ENCODE data around the gene GABRG3.
"Not testable (repeated sequence)": the region's sequence is repeated elsewhere in the genome, so short reads cannot be mapped to it uniquely, and the experiment has no call there.

Gene GABRG3

DNA sequence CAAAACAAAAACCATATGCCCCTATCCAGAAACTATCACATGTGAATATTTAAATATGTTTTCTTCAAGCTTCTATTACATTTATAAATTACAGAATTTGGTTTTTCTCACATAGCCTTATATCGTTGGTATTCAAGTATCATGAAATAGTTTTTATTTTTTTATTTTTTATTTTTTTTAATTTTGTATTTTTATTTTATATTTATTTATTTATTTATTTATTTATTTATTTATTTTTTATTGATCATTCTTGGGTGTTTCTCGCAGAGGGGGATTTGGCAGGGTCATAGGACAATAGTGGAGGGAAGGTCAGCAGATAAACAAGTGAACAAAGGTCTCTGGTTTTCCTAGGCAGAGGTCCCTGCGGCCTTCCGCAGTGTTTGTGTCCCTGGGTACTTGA is 32.0 kb downstream of the GABRG3 start:
- not testable (repeated sequence) for DNase-seq

DNA sequence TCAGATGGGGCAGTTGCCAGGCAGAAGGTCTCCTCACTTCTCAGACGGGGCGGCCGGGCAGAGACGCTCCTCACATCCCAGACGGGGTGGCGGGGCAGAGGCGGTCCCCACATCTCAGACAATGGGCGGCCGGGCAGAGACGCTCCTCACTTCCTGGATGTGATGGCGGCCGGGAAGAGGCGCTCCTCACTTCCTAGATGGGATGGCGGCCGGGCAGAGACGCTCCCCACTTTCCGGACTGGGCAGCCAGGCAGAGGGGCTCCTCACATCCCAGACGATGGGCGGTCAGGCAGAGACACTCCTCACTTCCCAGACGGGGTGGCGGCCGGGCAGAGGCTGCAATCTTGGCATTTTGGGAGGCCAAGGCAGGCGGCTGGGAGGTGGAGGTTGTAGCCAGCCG is 33.2 kb downstream of the GABRG3 start:
- not testable (repeated sequence) for DNase-seq

DNA sequence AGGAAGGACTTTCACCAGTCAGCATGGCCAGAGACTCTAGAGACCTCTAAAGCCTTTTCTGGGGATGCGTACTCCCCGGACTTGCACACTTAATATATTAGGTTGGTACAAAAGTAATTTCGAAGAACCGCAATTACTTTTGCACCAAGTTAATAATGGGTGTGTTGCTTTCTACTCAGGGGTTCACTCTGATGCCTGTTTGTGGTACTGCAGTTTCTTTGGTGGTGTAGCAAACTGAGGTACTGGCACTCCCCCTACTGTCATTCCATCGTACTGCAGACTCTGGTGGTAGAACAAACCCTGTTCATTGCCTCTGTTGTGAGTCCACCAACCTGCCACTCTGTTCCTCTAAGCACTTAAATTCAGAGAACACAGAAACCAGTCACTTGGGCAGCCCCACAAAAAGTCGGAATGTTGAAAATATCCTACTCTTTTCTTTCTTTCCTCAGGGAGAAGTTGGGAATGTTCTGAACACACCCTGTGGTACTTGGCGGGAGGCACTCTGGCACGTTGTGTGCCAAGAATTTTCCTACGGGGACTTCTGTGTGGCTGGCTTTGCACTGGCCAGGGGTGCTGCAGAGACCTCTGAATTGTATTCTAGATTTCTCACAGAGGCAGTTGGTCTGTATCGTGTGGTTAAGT is 46.3 kb downstream of the GABRG3 start:
- peak; percentile 26 for DNase-seq

DNA sequence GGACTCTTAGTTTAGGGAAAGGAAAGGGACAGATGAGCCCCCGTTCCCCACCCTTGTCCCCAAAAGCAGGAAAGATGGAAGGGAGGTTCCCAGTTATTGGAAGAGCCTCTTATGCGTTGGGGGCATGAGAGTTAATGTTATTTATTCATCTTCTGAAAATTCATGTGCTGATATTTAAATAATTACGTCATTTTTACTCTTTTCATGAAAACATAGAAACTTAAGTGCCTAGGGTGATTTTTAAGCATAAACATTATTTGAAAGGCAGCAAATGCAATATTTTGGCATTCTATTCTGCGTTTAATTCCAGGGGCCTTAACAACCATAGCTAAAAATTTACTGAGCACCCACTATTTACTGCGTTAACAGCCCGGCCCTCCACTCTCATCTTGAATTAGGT is 48.7 kb downstream of the GABRG3 start:
- DNase-seq: no peak

DNA sequence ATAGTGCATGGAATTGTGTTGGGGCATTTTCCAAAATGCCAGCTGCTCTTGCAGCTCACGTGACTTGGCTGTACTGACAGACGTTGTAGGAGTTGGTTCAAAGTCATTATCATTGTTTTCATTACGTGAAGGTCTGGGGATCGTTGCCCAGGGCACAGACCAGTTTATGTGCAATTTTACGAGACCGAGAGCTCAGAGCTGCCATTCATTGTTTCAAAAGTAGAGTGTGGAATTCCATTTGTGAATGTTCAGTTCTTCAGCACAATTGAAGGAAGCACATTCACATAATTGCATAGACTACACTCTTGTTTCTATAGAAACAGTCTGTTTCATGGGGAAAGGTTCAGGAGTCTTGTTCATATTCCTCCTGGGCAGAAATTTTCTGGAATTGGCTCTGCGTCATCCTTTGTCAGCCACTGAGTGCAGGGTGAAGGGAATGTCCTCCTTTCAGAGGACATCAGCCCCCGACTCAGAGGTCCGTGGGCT is 54.5 kb downstream of the GABRG3 start:
- DNase-seq: no peak

DNA sequence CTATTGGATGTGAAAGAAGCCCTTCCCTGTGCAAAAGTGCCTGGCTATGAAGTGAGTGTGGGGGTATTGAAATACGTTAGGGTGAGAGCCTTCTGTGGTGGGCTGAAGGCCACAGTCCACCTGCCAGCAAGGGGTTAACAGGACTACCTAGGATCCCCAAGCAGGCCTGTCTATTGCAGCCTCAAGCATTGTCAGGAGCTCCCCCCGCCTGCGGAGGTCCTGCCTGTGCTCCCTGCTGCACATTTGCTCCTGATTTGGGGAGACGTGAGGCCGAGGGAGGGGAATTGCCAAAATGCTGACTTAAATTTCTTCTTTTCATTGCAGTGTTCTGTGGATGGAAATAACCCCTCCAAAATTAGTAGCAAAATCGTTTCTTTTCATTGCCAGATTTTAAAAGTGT is 56.2 kb downstream of the GABRG3 start:
- no peak for DNase-seq

DNA sequence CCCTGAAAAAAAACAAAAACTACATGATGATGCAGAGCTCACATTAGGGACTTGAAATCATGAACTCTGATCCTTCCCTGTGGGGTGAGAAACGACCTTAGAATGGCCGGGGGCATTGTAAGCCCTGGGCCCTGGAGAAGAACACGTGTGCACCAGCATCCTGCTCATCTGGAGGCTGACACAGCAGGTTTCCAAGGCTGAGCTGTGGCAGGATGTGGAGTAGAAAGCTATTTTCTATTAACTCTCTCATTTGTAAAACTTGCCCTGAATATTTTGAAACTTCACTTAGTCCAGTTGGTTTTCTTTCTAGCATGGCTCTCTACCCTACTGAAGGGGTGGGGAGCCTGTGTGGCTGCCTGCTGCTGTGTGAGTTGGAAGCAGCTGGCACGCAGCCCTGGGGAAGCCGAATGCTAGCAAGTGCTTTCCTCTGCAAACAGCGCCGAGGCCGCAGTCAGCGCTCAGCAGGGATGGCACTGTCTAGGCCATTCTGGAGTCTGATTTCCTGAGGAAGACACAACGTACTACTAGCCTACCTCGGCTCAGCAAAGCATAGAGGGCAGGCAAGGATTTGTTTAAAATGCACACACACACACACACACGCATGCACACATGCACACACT is 58.0 kb downstream of the GABRG3 start:
- no peak for DNase-seq

DNA sequence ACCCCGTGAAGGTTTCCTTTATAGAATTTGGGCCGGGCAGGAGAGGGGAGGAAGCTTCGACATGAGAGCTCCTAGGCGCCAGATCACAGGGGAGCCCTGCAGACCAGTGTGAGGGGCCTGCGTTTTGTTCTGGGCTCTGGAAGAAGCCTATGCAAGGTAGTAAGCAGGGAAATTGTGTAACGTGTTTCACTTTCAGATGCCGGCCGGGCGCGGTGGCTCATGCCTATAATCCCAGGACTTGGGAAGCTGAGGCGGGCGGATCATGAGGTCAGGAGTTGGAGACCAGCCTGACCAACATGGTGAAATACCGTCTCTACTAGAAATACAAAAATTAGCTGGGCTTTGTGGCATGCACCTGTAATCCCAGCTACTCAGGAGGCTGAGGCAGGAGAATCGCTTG is 65.2 kb downstream of the GABRG3 start:
- no peak for DNase-seq

DNA sequence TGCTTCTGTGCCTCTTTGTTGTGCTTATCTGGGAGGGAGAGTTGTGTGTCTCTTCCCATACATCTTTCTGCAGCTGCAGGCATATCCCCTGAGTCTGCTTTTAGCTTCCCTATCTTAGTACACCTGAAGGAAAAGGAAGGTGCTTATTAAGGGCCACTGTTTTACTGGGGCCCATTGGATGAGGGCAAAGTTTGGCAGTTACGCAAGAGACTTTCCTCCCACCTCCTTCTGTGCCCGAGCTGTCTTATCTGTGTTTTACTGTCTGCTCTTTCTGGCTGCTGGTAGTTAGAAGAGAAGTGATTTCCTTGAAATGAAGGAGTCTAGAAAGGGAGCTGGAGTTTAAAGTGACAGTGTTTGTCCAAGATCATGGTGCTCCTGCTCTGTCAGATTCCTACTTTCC is 66.5 kb downstream of the GABRG3 start:
- no peak for DNase-seq

DNA sequence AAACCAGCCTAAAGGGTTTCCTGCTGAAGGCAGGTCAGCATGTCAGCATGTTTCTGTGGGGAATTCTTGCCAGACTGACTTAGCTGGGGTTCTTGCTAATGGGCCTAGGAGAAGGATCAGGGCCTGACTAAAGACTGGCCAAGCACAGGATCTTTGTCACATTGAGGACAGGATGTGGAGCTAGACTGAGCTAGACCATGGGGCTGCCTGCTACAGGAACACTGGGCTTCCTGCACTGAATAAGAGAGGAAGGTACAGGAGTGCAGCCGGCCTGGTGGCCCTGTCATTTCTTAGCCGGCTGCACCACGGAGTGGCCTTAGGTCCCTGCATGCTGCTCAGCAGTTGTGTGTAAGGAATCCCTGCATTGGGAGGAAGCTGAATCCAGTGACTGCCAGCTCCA is 68.2 kb downstream of the GABRG3 start:
- DNase-seq: no peak

DNA sequence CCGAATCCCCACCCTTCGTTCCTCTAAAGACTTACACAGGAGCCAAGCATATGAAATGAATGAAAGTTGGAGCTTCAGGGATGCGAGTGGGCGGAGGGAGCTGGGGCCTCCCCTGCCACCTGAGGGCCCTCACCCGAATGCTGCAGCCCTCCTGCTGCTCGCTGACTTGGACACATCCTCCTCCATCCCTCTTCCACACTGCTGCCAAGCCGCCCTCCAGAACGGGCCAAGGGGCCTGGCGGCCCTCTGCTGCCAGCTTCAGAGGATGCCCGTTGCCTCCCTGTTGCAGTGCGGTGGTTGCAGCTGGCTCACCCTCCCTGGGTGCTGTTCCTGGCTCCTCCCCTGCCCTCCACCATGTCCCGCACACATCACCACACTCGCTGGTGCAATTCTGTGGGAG is 71.2 kb downstream of the GABRG3 start:
- DNase-seq: no peak

DNA sequence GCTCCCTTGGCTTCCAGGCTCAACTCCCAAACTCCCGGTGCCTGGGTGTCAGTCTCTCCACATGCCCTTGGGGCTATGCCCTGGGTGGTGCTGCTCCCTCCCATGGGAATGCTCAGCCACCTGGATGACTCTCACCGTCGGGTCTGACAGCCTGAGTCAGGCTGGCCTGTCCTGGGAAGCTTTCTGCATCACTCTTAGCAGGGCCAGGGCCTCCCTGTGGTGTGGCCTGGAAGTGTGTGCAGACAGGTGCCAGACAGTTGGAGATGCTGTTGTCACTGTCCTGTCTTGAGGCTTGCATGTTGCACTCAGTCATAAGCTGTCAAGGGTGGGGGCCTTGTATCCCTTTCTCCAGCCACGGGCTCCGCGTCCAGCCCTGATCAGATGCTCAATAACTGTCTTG is 71.7 kb downstream of the GABRG3 start:
- no peak for DNase-seq

DNA sequence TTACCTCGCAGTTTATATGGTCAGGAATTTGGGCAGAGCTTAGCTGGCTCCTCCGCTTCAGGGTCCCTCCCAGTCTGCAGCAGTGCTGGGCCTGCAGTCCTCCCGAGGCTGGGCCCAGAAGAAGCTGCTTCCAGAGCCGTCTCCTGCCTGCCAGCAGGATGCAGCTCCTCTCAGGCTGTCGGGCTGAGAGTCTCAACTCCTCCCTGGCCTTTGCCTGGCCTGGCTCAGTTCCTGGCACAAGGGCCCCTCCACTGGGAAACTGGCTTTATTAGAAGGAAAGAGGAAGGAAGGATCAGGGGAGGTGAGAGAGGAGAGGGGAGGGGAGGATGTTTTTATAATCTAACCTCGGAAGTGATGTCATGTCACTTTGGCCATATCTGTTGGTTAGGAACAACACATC is 72.8 kb downstream of the GABRG3 start:
- DNase-seq: no peak

DNA sequence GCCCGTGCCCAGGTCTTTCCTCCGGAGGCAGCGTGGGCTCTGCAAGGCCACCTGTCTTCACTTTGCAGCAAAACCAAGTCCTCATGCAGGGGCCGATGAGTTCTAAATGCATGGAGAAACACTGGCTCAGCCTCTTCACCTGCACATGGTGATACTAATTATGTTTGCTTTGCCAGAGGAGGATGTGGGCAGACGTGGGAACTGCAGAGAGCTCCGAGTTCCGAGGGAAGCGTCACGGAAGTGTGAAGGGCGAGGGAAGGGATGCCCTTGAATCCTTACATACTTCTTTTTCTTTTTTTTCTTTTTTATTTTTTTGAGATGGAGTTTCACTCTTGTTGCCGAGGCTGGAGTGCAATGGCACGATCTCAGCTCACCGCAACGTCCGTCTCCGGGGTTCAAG is 74.8 kb downstream of the GABRG3 start:
- DNase-seq: no peak

DNA sequence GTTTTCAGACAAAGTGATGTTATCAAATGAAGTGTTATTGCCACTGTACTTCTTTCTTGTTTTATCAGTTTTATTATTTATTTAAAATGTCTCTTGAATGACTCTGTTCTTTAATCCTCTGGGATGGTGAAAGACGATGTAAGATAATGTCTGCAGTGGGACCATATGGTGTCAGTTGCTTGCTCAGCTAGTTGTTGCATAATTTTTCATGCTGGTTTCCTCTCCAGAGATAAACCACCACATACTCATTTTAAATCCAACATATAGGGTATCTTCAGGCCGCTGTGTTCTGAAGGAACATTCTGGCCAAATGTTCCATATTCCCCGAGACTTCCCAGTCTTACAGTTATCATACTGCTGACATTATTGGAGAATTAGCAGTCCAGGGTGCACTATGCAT is 75.9 kb downstream of the GABRG3 start:
- no peak for DNase-seq

DNA sequence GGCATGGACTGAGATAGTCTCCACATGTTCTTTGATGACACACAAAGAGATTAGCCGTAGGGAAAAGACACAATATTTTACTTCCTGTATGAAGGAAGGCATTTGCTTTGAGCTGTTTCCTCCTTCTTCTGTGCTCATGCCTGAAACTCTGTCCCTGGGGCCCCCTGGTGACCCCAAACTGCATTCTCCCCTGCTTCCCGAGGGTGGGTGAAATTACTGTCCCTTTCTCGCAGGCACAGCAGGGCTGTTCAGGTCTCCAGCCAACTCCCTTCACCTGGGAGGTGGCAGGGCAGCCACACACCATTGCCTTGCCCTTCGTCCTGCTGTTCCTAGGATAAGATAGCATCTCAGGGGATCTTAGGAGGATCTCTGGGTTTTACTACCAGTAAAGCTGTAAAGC is 79.2 kb downstream of the GABRG3 start:
- no peak for DNase-seq

DNA sequence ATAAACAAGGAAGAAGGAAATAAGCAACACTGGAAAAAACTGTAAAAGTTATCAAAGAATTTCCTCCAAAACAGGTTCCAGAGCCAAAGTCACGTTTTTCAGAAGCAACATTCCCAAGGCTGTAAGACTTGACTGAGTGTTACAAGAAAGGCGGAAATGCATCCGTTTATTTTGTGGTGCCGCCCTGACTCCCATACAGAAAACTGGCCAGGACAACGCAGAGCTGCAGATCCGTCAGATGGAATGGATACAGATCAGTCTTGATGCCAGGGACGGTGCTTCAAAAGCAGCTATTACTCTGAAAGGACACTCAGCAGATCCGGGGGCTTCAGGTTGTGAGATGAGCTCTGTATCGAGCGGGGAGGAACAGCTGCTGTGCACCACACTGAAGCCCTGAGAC is 83.4 kb downstream of the GABRG3 start:
- DNase-seq: no peak

DNA sequence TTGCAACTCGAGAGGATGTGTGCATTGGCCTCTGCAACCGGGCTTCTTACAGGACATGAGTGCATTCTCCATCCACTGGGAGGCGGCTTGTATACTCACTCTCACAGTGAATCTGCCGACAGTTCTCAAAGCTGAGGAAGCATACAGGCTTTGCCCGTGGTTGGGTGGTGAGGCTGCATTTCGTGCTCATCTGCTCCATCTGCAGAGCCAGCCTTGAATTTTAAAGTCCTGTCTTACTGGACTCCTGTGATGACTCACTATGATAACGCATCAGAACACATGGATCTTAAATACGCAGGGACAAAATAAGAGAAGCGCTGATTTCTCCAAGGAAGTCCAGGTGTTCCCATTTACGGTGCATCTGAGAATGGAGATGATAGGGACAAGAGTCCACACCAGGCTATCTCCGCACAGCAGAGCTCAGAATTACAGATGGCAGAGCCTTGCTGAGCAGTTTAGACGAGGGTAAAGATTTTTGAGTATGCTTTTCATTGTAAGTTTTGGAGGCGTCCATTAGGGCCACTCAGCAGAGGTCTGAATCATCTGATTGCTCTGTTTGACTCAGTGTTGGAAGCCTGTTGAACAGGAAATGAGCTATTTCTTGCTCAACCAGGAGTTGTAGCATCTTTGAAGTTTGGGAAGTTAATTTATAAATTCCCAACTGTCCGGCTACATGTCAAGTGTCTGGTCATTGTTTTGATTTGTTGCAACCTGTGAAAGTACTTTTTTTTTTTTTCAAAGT is 87.1 kb downstream of the GABRG3 start:
- DNase-seq: no peak

DNA sequence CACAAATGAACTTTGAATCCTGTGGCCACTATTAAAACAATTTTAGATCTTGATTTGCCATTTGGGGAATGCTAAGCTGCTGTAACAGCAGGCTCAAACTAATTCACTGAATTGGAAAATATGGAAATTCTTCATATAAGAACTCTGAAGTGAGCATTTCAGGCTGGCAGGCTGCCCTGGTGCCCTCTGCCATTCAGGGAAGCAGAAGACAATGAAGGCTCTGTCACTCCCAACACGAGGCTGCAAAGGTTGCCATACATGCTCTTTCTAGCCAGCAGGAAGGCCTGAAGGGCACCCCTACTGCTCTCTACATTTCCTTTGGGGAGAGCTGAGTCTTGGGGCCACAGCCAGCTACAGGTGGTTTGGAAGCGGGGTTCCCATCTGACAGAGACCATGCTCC is 88.0 kb downstream of the GABRG3 start:
- no peak for DNase-seq

DNA sequence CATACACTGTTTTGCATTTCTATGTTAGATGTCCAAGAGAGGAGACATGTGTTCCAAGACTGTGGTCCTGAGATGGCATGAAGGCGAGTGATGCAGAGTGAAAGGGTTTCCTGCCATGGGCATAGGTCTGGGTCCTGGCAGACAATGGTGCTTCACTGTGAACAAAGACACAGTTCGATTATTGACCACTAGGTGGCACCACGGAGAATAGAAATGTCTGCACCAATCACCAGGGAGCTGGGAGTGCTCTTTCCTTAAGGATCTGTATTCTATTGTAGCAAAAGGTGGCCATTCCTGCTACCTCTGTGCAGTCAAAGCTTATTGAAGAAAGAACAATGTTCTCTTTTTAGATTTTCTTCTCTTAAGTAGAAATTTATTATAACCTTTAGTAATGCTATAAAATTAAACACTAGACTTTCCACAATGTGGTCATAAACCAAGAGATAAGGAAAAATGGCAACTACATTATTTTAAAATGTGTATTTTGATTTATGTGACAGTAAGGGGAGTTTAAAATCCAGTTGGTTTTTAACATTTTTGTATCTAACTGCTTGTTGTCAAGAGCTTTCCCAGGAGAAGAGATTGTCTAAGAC is 88.7 kb downstream of the GABRG3 start:
- no peak for DNase-seq

DNA sequence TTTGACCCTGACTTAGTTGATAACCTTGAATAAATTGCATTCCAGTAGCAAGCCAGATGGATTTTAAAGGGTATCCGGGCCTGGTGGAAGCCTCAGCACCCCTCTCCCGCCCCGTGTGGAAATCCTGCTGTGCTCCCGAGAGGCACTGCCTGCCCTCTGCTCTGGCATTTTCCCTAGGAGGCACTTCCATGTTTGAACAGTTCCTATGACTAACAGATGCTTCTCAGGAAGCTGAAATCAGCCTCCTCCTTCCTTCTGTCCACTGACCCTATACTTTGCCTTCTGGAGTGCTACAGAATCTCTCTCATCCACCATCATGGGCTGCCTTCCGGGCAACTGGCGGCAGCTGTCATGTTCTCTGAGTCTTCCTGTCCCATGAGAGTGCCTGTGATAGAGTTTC is 90.8 kb downstream of the GABRG3 start:
- no peak for DNase-seq

DNA sequence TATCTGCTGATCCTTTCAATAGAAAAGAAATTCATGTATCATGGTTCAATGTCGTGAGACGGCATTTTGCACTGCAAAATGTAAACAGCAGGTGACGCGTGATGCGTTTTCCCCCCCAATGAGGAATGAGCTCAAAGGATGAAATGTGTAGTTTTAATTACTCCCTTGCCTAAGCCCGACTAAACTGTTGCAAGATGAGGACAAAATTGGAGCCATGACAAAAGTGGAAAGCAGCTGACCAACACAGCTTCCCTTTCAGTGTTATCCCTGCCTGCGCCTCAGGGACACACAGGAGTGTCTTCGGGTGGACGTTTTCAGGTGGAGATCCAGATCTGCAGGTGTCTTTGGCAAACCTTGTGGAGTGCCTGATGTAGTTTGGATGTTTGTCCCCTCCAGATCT is 92.0 kb downstream of the GABRG3 start:
- no peak for DNase-seq

DNA sequence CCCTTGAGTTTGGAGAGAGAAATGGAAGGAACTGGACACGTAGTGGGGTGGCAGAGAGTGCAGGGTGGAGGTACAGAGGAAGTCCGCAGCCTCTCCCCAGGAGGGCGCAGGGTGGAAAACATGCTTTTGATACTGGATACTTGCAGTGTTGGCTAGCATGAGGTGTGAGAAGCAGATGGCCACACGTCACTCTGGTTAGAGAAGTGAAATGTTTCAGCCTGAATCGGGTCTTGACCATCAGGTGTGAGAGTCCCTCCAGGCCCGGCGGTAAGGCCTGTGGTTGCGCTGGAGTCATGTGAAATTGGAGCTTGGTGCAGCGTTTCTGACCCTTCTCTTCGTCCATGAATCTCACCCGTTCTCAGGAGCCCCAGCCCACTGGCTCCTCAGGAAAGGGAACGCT is 93.1 kb downstream of the GABRG3 start:
- no peak for DNase-seq

DNA sequence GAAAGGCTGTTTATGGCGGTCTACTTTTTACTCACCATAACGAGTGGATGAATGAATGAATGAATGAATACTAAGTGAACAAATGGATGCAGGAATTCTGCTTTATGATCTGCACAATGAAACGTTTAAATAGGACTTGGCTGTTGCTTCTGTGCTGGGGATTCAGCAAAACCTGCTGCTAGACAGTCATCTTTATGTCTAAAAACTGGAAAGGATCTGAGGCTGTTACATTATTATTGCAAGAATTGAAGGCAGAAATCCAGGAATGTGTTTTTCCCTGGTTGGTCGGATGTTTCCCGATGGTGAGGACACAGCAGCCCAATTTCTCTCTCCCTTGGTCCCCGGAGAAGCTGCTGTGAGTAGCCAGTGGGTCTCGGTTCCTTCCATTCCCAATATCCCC is 94.2 kb downstream of the GABRG3 start:
- DNase-seq: no peak

All from right kidney (tissue), 1 donor.